GM18870 (cell line): ENCODE measurements around the gene EFHB.
"Not testable (repeated sequence)": the region's sequence is repeated elsewhere in the genome, so short reads cannot be mapped to it uniquely, and the experiment has no call there.

Experiments
- ATAC-seq: cut with Tn5 transposase; IDR thresholded peaks from one replicate; pipeline ENCODE4 v1.9.1; 2021; ENCODE audit warnings: moderate library complexity; ENCODE audit not compliant: unreplicated experiment

The EFHB gene

DNA sequence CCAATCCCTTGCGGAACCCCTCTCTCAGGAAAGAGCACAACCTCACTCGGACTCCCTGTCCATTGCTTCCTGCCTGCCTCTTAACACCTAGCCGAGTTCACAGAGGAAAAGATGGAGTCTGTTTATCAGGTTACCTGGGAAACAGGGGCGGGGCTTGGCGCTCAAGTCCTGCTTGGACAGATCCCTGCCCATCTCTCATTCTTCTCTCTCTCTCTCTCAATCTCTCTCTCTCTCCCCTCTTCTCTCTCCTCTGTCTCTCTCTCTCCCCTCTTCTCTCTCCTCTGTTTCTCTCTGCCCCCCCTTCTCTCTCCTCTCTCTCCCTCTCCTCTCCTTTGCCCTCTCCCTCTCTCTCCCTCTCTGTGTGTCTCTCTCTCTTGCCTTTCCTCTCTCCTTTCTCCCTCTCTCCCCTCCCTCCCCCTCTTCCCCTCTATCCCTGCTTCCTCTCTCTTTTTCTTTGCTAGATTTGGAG lies at the start of gene EFHB:
Gene EFHB, minus strand, starts transcription at position 120 of the 469 bp plus-strand sequence. CDS start 199 bp downstream, outside the sequence.
- ATAC-seq: no peak

DNA sequence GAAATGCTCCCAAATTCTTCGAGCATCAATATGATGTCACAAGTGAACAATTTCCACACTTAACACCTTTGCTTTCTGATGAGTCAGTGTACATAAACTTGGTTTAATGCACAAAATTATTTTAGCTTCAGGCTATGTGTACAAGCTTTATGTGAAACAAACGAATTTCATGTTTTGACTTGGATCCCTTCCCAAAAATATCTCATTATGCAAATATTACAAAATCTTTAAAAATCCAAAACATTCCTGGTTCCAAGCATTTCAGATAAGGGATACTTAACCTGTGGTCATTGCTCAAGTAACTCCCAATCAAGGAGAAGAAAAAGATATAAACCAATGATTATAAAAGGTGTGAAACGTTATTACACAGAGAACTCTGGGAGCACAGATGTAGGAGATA lies 38.0 kb upstream of the EFHB start:
- no peak for ATAC-seq

DNA sequence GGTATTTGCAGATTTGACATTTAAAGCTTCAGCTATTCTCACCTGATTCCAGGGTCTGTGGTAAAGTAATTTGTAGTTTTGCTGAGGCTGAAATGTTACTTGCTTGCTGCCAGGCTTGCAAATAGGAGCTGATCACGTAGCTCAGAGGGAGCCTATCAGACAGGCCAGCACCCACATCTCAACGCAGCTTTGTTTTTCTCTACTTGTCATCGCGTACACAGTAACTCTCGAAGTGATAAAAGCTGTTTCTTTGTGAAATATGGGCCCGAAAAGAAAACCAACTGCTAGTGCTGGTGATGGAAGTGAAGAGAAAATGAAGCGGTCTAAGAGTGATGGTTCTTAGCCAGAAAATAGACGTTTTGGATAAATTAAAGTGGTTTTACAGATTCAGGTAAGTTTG lies 36.3 kb upstream of the EFHB start:
- no peak for ATAC-seq

DNA sequence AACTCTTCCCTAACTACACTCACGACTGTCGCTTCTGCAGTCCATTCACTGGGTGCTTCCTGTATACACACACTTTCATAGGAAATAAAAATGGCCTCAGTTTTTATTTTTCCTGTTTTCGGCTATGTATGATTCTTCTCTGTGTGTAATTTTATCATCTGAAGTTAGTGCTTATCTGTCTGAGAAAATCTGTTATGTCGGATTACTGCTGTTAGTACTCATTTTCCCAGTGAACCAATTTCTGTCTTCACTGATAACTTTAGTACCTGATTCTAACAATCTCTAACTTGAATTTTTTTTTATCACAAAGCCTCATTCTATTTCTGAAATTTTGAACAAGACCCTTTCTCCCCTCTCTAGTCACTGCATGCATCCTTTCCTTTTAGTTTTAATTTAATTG lies 33.8 kb upstream of the EFHB start:
- ATAC-seq: no peak

- ATAC-seq: no peak
Observed at GRCh38 chr3:19967208-19967607, 33.2 kb upstream of the EFHB start.

- ATAC-seq: no peak
Observed at GRCh38 chr3:19961960-19962359, 27.9 kb upstream of the EFHB start.

- no peak for ATAC-seq
Observed at GRCh38 chr3:19960696-19961095, 26.7 kb upstream of the EFHB start.

- ATAC-seq: no peak
Observed at GRCh38 chr3:19959505-19959904, 25.5 kb upstream of the EFHB start.

GRCh38 chr3:19957354-19957753 lies 23.3 kb upstream of the EFHB start:
- not testable (repeated sequence) for ATAC-seq

DNA sequence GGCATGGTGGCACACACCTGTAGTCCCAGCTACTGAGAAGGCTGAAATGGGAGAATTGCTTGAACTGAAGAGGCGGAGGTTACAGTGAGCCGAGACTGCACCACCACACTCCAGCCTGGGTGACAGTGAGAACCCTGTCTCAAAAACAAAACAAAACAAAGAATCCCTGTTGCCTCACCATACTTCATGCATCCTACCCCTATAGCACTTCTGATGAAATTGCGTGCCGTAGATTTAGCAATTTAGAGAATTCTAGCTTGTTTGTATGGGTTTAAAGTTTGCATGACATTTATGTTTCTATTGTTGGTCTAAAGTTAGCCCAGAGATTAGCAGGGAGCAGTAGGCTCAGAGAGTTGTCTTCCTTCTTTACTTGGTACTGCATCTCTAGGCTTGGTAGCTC lies 20.7 kb upstream of the EFHB start:
- no peak for ATAC-seq

DNA sequence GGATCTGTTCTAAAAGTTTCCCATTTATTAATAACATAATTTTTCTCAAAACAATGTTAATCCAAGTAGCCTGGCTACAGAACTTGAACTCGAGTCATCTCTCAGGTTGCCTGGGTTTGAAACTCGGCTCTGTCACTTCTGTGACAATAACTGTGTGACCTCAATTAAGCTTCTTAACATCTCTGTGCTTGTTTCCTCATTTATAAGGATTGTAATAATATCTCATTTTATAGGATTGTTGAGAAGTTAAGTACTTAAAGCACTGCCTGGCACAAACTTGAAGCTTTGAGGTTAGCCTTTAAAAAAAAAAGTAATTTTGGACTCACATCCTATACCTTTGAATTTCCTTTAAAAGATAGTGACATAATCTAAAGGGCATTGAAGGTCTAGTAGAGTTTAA lies 16.3 kb upstream of the EFHB start:
- ATAC-seq: no peak

DNA sequence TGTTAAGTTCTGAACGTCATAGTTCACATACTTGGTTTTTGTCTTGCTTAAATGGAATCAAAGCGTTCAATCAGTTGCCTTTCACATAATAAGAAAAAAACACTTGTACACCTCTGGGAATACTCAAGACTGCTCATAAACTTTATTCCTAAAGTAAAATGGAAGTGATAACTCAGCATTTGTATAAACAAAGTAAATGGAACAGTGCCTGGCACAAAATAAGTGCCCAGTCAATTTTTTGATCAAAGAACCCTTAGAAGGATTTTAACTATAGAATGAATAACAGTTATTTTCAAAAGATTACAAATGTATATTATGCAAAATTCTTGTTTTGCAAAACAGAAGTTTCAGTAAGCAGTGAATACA lies 14.2 kb upstream of the EFHB start:
- ATAC-seq: no peak

- no peak for ATAC-seq
Observed at GRCh38 chr3:19947549-19948225, 13.7 kb upstream of the EFHB start.

DNA sequence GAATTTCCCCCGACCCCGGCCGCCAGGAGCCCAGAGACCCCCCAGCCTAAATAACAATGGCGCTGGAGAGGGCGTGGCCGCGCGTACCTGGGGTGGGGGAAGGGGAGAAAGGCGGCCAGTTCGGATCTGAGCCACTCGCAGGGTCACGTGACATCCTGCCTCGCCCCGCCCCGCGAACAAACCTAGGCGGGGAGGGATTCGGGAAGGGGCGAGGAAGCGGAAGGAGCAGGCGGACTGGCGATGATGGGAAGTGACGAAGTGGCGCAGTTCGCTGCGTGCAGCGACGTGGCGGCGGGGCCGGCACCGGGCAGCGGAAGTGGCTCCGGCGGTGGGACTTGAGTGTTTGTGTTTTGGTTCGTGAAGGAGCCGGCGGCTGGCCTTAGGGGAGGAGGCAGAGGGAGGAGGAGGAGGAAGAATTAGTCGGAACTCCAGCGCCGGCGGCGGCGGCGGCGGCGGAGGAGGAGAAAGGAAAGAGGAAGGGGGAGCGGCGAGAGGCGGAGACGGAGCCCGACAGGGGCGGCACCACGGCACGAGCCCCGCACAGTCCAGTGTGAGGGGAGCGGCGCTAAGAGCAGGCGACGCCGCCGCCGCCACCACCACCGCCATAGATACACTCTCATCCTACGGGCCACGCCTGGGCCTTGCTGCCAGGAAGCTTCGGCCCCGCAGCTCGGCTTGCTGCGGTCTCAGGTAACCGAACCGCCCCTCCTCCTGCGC lies 13.0 kb upstream of the EFHB start, which contains the start of gene RAB5A:
Gene RAB5A, plus strand, starts transcription at position 266 of the 717 bp plus-strand sequence. CDS start 3,802 bp downstream, outside the sequence.
- ATAC-seq: peak; percentile 95

DNA sequence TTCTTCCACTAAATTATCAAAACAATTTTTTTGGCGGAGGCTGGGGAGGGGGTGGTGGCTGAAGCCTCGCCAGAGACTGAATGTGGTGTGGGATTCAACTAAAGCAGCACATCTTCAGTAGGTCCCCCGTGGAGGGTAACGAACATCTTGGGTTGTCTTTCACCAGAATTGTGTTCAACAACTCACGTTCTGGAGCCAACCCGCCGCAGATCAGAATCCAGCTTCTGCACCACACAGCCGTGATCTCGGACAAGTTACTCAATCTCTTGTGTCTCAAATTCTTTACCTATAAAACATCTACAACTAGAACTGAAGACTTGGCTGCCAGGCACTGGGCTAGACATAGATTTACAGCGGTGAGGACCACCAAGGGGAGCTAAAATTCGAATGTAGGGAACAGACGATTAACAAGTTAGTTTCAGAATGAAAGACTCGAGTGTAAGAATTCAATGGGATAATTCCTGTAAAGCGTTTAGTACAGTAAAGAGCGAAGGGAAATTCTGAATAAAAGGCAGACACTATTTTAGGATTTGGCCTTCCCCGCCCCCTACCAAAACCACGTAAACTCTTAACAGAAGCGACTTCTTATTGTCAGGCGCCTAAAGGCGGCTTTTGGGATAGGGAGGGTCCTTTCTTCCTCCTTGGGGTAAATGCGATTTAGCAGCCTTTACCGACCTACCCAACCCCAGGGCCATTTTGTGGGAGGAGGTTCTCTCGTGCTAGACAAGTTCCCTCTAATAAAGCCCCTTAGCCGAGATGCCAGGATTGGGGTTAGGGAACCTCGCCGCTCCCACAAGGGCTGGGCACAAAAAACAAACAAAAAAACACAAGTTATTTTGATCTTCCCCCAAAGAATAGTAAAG lies 12.2 kb upstream of the EFHB start:
- no peak for ATAC-seq

GRCh38 chr3:19945534-19945933 lies 11.5 kb upstream of the EFHB start:
- no peak for ATAC-seq

DNA sequence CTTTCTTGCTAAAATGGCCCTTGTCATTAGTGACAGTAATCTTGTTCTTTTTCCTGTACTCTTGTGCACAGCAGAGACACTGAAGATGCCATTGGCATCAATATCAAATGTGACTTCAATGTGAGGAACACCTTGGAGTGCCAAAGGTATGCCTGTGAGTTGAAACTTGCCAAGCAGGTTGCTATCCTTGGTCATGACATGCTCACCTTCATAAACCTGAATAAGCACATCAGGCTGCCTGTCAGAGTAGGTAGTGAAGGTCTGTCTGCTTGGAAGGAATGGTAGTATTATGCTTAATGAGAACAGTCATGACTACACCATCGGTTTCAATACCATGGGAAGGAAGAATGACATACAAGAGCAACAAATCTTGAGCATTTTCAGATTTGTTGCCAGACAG lies 6.6 kb upstream of the EFHB start:
- no peak for ATAC-seq

DNA sequence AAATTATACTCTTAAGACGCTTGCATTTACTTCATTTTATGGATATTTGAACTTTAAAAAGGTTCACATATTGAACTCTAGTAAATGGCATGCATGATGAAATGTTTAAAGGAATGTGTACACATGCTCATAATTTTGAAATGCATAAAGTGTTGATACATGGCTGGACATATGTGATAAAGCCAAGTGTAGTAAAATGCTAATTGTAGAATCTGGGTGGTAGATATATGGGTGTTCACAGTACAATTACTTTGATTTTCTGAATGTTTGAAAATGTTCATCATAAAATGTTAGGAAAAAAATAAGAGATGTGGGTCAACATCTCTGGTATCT lies 4.2 kb upstream of the EFHB start:
- no peak for ATAC-seq

DNA sequence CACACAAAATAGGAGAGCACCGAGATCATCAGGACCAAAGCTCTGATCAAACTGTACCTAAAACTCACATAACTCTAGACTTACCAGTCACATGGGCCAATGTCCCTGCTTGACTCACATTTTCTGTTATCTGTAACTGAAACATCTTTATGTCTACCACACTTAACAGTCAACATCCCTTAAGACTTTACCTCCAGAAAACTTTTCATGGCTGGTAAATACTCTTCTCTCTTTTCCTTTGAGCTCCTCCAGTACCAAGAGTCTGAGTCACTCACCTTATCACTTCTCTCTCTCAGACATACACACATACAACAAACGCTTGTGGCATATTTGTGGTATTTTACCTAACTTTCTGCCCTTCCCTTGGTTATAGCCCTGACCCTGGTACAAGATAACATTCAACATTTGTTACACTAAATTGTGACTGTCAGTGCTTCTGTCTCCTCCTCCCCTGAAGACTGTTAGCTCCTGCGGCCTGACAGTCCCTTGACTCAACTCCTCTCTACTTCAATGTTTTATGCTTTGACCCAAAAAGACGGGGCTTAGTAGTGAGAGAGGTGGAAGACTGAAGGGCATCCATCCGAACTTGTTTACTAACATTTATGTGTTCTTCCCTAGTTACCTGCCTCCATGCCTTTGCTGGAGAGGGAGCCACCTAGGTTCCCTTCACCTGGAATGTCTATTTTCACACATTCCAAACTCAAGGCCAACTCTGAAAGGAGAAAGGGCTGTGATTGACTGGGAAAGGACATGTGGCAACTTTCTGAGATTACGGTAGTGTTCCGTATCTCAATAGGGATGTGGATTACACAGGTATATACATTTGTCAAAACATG lies 3.7 kb upstream of the EFHB start:
- ATAC-seq: no peak

- no peak for ATAC-seq
Observed at GRCh38 chr3:19932422-19932821, 1.6 kb downstream of the EFHB start.

DNA sequence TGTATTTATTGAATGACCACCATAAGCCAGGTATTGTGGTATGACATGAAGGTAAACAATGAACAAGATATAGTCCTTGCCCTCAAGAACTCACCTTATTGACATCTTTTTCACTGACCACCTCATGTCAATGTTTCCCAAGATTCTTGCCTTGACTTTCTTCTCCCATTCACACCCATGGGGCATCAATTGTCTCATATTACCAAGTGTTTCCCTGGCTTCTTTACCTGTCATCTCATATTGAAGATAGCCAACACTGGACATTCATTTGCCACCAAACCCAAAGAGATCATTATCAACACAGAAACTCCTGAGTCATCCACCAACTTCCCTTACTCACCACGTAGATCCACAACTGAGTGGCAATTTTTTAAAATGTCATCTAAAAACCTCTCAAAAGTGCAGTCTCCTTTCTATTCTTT lies 2.2 kb downstream of the EFHB start:
- peak; percentile 58 for ATAC-seq
